K562 (cell line): ENCODE data around the gene PI4KA.

ENCODE experiments used
- CTCF ChIP-seq, 3 experiments: IDR thresholded peaks in 2 of 3; conservative IDR thresholded peaks in 1 of 3; 2 replicates each; pipeline ENCODE4 v1.5.1; 2011 to 2012; ENCODE audit warnings: low read length in 3 of 3, mild to moderate bottlenecking in 3 of 3, control low read depth in 2 of 3, improper control_type of control experiment in 1 of 3, inconsistent platforms in 1 of 3, low read depth in 1 of 3, mixed read lengths in 1 of 3, moderate library complexity in 1 of 3; ENCODE audit not compliant: insufficient read depth in 2 of 3
- HCFC1 ChIP-seq: IDR thresholded peaks from 2 replicates; pipeline ENCODE4 v1.6.1; 2012; ENCODE audit warnings: low read depth, low read length, improper control_type of control experiment
- POLR2A ChIP-seq: fragments of 450-650 bp; conservative IDR thresholded peaks from 2 replicates; pipeline ENCODE4 v1.6.1; 2016
- ZBTB33 ChIP-seq: sonication (generic); formaldehyde crosslinking; IDR thresholded peaks from 2 replicates; pipeline ENCODE4 v1.8.1; 2023; ENCODE audit warnings: mild to moderate bottlenecking, missing genetic modification reagents
- ZBTB7A ChIP-seq: IDR thresholded peaks from 2 replicates; pipeline ENCODE4 v1.6.1; 2011; ENCODE audit warnings: low read depth, mild to moderate bottlenecking, low read length, moderate library complexity, borderline replicate concordance; ENCODE audit not compliant: control insufficient read depth

- no peak for TF ChIP-seq CTCF (IDR thresholded peaks at IDR 0.05 in 2 of 3, conservative IDR thresholded peaks at IDR 0.05 in 1 of 3; ENCODE audit: insufficient read depth in 2 of 3, low read depth in 1 of 3, low read length in 3 of 3)
- TF ChIP-seq POLR2A = no peak
- no peak for TF ChIP-seq HCFC1
- TF ChIP-seq ZBTB7A = no peak
- no peak for TF ChIP-seq ZBTB33 (CRISPR knock-in tag)
Measured at GRCh38 chr22:20725987-20726558, 132.5 kb downstream of the PI4KA start.
